ENCODE results near the gene YTHDF1.

YTHDF1 gene

GRCh38 chr20:63248835-63249591 is 33.1 kb upstream of the YTHDF1 start:
- DNase-seq = no peak

GRCh38 chr20:63247671-63248228 is 31.8 kb upstream of the YTHDF1 start:
- no peak for DNase-seq

DNA sequence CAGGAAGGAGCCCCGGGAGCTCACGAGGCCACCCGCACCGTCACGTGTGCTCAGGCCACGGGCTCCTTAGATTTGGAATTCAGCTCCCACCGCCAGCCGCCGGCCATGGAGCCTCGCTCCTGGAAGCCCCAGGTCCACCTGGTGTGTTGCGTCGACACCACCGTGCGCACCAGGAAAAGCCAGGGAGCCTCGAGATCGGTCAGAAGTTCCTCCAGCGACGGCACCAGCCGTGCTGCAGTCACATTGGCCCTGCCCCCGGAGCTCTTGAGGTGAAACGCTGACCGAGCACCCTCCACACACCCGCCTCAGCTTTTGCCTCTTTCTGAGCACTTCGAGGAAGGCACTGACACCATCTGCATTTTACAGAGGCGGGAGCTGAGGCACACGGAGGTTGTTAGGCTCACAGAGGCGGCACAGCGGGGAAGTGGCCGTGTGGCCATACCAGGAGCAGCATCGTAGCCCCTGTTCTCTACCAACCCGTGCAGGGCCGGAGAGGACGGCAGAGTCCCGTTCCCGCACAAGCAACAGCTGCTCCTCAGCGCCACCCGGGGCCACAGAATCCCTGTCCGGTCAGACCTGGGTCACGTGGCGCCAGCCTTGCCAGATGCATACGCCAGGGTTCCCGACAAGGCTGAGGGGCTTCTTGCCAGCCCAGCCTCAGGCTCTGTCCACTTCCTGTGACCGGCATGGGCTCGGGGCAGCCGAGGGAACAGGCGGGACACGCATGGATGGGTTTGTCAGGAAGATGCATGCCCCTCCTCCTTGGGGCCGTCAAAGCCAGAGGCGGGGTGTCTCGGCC is 30.8 kb upstream of the YTHDF1 start:
- DNase-seq = no peak

DNA sequence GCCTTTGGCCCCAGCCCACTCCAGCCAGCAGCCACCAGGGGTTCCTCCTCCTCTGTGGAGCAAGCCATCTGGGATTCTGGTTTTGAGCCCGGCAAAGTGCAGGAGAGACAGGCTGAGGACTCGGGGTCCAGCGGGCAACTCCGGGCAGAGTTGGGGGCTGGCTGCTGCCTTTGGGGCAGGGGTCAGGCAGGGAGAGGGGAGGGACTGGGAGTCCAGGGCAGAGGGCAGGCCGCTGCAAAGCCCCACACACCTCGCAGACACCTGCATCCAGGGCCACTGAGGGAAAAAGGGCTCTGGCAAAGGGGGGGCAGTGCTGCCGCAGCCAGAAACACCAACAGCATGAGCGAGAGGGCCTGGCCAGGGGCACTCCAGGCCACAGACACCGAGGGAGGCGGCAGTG is 28.5 kb upstream of the YTHDF1 start:
- no peak for DNase-seq

DNA sequence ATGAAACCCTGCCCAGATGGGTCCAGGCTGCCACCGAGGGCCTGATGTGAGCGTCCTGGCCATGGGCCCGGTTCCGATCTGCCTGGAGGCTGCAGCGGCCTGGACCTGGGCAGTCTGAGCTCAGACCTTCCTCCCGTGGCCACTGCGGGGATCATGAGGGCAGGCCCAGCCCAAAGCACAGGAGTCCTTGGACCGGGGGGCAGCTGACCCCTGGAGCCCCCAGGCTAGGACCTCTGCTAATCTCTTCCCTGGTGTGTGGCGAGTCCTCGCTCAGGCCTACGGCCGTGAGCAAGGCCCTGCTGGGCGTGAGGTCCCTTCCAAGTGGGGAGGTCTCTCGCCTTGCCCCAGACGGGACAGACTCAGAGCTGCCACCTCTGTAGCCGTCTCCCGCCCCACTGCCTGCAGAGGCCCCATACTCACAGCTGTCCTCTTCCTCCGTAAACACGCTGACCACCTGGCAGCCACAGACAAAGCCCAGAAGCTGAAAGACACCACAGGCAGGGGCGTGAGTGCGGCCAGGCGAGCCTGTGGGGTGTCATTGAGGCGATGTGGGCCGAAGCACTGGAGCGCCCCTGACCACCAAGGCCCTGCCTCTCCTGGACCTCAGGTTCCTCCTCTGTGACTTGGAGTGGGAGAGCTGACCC is 27.8 kb upstream of the YTHDF1 start:
- DNase-seq = no peak

DNA sequence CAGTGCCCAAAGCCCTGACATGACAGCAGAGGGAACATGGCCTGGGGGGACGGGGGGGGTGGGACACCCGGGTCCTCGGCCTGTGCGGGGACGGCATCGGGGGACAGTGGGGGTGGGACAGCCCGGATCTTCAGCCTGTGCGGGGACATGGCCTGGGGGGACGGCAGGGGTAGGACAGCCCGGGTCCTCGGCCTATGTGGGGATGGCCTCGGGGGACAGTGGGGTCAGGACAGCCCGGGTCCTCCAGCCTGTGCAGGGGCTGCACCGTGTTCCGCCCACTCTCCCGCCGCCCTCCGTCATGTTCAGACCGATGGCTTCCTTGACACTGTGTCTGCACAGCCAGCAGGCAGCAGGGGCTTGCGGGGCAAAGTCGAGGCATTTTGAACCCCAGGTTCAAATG is 26.8 kb upstream of the YTHDF1 start:
- no peak for DNase-seq

DNA sequence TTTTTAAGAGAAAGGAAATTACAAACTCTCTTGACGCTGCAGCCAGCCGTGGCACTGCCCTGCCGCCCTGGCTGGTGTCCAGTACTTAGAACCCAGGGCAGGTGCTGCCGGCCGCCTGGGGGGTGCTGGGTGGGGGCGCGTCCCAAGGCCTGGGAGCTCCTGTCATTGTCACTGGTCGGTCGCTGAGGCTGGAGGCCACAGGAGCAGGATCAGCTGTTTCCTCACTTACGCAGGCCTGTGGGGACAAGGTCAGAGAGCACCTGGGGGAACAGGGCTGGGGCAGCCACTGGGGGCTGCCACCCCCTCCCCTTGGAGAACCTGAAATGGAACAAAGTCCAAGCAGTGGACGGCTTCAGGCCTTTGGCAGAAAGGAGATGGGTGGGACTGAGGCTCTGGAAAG is 25.3 kb upstream of the YTHDF1 start:
- DNase-seq = no peak

GRCh38 chr20:63240004-63240403 is 24.1 kb upstream of the YTHDF1 start:
- no peak for DNase-seq

DNA sequence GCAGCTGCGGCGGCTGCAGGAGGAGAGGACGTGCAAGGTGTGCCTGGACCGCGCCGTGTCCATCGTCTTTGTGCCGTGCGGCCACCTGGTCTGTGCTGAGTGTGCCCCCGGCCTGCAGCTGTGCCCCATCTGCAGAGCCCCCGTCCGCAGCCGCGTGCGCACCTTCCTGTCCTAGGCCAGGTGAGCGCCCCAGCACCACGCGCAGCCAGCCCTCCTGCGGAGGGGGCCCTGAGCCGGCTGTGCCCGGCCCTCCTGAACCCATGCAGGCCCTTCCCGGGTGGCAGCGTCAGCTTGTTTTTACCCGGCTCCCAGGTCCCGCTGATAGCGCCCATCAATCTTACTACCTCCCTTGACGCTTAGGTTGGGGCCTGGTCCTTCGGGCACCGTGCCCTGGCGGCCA is 23.5 kb upstream of the YTHDF1 start:
- DNase-seq = no peak

GRCh38 chr20:63238514-63239125 is 22.7 kb upstream of the YTHDF1 start:
- no peak for DNase-seq

DNA sequence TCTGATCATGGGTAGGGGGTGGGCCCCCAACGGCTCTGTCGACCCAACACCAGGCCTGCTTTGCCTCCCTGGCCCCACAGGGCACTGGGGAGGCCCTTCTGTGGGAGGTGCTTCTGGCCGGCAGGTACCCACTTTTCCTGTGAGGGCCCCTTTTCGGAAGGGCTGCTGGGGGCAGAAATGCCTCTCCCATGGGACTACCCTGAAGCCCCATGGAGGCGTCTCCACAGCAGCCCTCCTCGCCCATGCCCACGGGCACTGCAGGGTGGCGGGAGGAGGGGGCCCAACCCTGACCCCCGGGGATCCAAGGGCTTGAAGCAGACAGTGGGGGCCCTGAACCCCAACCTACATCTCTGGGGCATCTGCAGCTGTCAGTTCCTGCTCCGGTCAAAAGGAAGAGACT is 22.1 kb upstream of the YTHDF1 start:
- DNase-seq = no peak

DNA sequence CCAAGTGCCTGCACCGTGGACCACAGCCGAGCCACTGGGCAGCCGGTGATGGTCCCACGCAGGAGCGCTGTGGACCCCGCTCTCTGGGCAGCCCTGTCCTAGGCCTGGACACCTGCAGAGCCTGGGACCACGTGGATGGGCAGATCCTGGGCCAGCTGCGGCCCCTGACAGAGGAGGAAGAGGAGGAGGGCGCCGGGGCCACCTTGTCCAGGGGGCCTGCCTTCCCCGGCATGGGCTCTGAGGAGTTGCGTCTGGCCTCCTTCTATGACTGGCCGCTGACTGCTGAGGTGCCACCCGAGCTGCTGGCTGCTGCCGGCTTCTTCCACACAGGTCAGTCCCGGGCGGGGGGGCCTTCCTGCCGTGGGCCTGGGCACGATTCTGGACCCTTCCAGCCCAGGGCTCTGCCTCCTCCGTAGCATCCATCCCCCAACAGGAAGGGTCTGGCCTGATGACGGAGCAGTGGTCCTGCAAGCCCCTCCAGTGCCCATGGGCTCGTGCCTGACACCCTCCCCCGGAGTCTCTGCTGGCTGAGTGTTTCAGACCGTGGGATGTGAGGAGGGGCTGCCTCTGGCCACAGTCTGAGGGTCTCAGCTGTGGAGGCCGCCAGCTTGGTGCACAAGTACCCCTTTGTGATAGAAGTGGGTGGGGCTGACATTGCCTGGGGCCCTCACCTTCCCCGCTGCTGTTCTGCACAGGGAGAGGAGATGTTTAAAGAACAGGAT is 20.3 kb upstream of the YTHDF1 start:
- DNase-seq = no peak

DNA sequence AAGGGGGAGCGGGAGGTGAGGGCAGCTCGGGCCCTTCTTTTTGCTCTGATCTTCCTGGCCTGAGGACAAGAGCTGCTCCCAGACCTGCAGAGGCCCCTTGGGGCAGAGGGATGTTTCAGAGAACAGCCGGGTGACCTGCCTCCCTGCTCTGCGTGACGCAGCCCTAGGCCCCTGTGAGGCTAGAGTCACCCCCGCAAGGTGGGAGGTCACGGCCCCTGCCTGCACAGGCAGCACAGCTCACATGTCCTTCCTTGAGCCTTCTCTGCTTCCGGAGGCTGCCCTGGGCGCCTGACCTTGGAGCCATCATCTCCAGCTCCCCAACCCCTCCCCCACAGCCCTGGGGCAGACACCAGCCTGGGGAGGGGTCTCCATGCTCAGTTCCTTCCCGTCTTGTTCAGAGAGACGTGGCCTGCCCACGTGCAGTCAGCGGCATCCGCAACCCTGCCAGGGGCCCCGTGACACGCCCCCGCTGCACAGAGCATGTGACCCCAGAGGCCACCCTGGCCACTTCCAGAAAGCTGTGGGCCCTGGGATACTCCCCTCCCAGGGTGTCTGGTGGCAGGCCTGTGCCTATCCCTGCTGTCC is 19.6 kb upstream of the YTHDF1 start, which contains the start of gene BIRC7:
TSS of gene BIRC7 (plus strand) at position 507 of the 585 bp plus-strand sequence. CDS start 192 bp downstream, outside the sequence.
- DNase-seq = no peak

DNA sequence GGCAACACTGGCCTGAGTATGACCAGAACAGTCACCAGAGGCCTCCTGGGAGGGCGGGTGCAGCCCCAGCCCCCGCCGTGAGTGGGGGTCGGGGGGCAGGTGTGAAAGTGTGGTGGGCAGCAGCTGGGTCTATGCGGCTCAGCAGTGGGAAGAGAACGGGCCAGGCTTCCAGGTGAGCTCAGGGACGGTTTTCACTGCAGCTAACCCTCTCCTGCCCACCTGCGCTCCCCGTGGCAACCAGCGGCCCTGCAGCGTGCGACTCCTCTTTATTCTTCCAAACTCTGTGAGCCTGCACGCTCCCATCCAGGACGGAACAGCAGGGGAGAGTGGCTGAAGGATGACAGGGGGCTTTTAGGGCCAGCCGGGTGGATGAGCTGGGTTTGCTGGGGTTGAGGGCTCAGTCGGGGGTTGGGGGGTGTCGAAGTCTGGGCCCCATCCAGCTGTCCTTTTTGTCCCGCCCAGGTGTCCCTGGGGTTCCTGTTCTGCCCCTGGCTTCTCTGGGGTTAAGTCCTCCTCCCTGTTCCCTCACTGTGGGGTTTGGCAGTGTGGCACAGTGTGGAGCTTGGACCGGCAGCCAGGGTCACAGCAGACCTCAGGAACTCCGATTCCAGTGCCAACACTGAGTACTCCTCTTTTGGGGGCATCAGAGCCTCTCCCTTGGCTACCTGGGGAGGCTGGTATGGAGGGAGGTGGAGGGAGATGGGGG is 18.9 kb upstream of the YTHDF1 start:
- peak; percentile 12 for DNase-seq

DNA sequence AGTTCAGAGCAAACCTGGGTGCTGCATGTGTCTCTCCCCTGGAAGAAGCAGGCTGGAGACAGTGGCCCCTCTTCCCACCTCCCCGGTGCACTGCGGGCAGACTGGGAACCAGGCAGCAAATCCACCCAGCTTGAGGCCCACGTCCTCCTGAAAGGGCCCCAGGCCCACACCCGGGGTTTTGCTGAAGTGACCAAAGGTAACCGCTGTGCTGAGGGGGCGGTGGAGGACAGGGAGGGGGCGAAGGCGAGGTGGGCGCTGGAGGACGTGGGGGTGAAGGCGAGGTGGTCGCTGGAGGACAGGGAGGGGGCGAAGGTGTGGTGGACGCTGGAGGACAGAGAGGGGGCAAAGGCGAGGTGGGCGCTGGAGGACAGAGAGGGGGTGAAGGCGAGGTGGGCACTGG is 18.0 kb upstream of the YTHDF1 start:
- DNase-seq = no peak

GRCh38 chr20:63233061-63233344 is 17.1 kb upstream of the YTHDF1 start:
- DNase-seq = no peak

- no peak for DNase-seq
These were observed 16.5 kb upstream of the YTHDF1 start for GRCh38 chr20:63232235-63233060.

DNA sequence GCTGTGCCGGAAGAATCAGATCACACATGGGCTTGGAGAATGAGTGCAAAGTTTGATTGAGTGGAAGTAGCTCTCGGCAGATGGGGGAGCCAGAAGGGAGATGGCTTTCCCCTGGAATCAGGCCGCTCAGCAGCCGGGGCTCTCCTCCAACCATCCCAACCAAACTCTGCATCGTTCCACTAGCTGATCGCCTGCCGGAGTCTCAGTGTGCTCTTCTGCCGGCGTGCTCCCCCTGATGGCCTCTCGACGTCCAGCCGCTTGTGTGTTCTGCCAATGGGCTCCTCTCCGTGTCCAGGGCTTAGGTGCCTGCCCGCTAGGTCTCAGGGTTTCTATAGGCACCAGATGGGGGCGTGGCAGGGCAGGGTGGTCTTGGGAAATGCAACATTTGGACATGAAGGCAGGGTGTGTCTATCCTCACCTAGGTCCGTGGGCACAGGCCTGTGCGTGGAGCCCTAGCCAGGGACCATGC is 14.9 kb upstream of the YTHDF1 start:
- DNase-seq = no peak

DNA sequence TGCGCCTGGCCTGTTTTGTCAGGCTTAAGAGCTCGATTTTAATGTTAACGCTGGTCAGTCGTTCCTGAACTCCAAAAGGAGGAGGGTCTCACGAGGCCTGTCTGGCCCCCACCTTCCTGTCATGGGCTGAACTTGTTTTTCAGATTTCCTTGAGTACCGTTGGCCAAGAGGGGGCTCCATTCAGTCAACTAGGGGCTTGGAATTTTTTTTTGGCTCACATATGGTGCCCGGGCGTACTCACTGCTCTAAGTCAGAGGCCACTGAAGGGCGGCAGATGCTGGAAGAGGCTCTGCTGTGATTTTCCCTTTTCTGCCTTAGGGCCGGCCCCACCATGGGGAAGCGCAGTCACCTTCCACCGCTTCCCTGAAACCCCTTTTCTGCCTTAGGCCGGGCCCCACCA is 12.9 kb upstream of the YTHDF1 start:
- no peak for DNase-seq

DNA sequence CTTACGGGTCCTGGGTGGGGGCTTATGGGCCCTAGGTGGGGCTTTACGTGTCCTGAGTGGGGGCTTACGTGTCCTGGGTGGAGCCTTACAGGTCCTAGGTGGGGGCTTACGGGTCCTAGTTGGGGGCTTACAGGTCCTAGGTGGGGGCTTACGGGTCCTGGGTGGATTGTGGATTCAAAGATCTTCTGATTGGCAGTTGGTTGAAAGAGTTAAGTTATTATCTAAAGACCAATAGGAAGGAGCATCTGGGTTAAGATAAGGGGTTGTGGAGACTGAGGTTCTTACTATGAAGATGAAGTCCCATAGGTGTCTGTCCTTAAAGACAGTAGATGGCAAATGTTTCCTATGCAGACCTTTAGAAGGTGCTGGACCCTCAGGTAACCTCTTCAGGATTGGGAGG is 11.3 kb upstream of the YTHDF1 start:
- DNase-seq = no peak
